ENCODE data around the gene MB. TPM values are rescaled to one million over a fixed set of nuclear protein-coding genes. Genes with fewer than 3 reads are reported as not detected.

Gene MB
- total RNA-seq, 2 donors from 2014 or later, result 9.9 to 71.8 TPM

GRCh38 chr22:35611891-35612576 lies 5.1 kb downstream of the MB start:
- Histone ChIP-seq H3K27me3 (replicated peaks; ENCODE audit: insufficient read depth) (no peaks in the 10 kb centered on the region), H3K9me3 (no peaks in the 10 kb centered on the region), H3K4me3 (no peak overlapping the region), H3K27ac (peak overlapping the region; percentile 83 to 84), H3K36me3 (no peaks in the 10 kb centered on the region), H3K4me1 (replicated peaks) (no peaks in the 10 kb centered on the region)
- WGBS, result 46% methylated on average over 8 of the region's 8 CpGs
- TF ChIP-seq POLR2AphosphoS5 (IDR thresholded peaks at IDR 0.05) (peak; percentile 98), CTCF (IDR thresholded peaks at IDR 0.05) (no peak), POLR2A (IDR thresholded peaks at IDR 0.05) (no peak)
- DNase-seq (ENCODE audit: low spot score), result peak; percentile 94
- intact Hi-C loops (cut with DNase I), result no loop called here

- H3K36me3 ChIP-seq, result no peaks in the 10 kb centered on the region
- no peaks in the 10 kb centered on the region for H3K9me3 ChIP-seq
- 89% methylated on average over 6 of the region's 6 CpGs for WGBS
- intact Hi-C loops (cut with DNase I), result no loop called here
- H3K27me3 ChIP-seq (replicated peaks; ENCODE audit: insufficient read depth), result no peaks in the 10 kb centered on the region
- DNase-seq (ENCODE audit: low spot score), result no peak
- no peak overlapping the region for H3K4me3 ChIP-seq
- H3K27ac ChIP-seq, result peak overlapping the region; percentile 83 to 84
- TF ChIP-seq POLR2A (IDR thresholded peaks at IDR 0.05) (no peak), CTCF (IDR thresholded peaks at IDR 0.05) (no peak), POLR2AphosphoS5 (IDR thresholded peaks at IDR 0.05) (no peak)
- H3K4me1 ChIP-seq (replicated peaks), result no peaks in the 10 kb centered on the region
Measured at GRCh38 chr22:35611200-35611890, 5.8 kb downstream of the MB start.

GRCh38 chr22:35610741-35611140 lies 6.4 kb downstream of the MB start:
- no peak for TF ChIP-seq CTCF (IDR thresholded peaks at IDR 0.05)
- TF ChIP-seq POLR2AphosphoS5 (IDR thresholded peaks at IDR 0.05), result no peak
- TF ChIP-seq POLR2A (IDR thresholded peaks at IDR 0.05), result no peak
- H3K36me3 ChIP-seq, result no peaks in the 10 kb centered on the region
- H3K4me3 ChIP-seq, result no peak overlapping the region
- H3K9me3 ChIP-seq, result no peaks in the 10 kb centered on the region
- intact Hi-C loops (cut with DNase I), result no loop called here
- no peaks in the 10 kb centered on the region for H3K4me1 ChIP-seq (replicated peaks)
- no peak overlapping the region for H3K27ac ChIP-seq
- no peaks in the 10 kb centered on the region for H3K27me3 ChIP-seq (replicated peaks; ENCODE audit: insufficient read depth)
- no peak for DNase-seq (ENCODE audit: low spot score)
- 77% methylated on average over 10 of the region's 10 CpGs for WGBS

GRCh38 chr22:35609761-35610160 lies 7.4 kb downstream of the MB start:
- Histone ChIP-seq H3K27ac (no peak overlapping the region), H3K27me3 (replicated peaks; ENCODE audit: insufficient read depth) (no peaks in the 10 kb centered on the region), H3K9me3 (no peaks in the 10 kb centered on the region), H3K36me3 (no peaks in the 10 kb centered on the region), H3K4me1 (replicated peaks) (no peaks in the 10 kb centered on the region), H3K4me3 (no peak overlapping the region)
- no peak for DNase-seq (ENCODE audit: low spot score)
- TF ChIP-seq POLR2AphosphoS5 (IDR thresholded peaks at IDR 0.05), result no peak
- no peak for TF ChIP-seq CTCF (IDR thresholded peaks at IDR 0.05)
- no peak for TF ChIP-seq POLR2A (IDR thresholded peaks at IDR 0.05)
- intact Hi-C loops (cut with DNase I), result no loop called here
- 95% methylated on average over 4 of the region's 4 CpGs for WGBS

- H3K9me3 ChIP-seq, result no peaks in the 10 kb centered on the region
- 95% methylated on average over 9 of the region's 9 CpGs for WGBS
- no peak overlapping the region for H3K4me3 ChIP-seq
- no peak for DNase-seq (ENCODE audit: low spot score)
- intact Hi-C loops (cut with DNase I), result no loop called here
- H3K27me3 ChIP-seq (replicated peaks; ENCODE audit: insufficient read depth), result no peaks in the 10 kb centered on the region
- no peaks in the 10 kb centered on the region for H3K4me1 ChIP-seq (replicated peaks)
- no peaks in the 10 kb centered on the region for H3K36me3 ChIP-seq
- TF ChIP-seq POLR2AphosphoS5 (IDR thresholded peaks at IDR 0.05) (no peak), CTCF (IDR thresholded peaks at IDR 0.05) (no peak), POLR2A (IDR thresholded peaks at IDR 0.05) (no peak)
- H3K27ac ChIP-seq, result no peak overlapping the region
Measured at GRCh38 chr22:35609261-35609660, 7.9 kb downstream of the MB start.

Data from prostate gland (tissue), 2 donors.